A549 (cell line): ENCODE results near the gene C1orf21. TPM values are rescaled to one million over a fixed set of nuclear protein-coding genes. Genes with fewer than 3 reads are reported as not detected.

Experiments
- ATAC-seq, 2 experiments: fragments of 200-7000 bp in 1 of 2; fragments of >200 bp in 1 of 2; cut with Nextera tagmentation in 1 of 2; cut with Tn5 transposase in 1 of 2; 3 replicates each; pipeline versions ENCODE4 v1.8.0 to v1.9.1; 2018 to 2020; ENCODE audit warnings: mild to moderate bottlenecking in 1 of 2, moderate library complexity in 1 of 2
- CTCF ChIA-PET: fragments of 300-600 bp; sonication (Branson Sonifier 250); formaldehyde crosslinking; extraction: SDS; loops from one replicate; lab custom pipeline; 2021; ENCODE audit warnings: antibody characterized with exemption, inconsistent platforms; lab: Yijun Ruan, JAX
- POLR2A ChIA-PET: fragments of 350-600 bp; formaldehyde crosslinking; extraction: SDS; loops from one replicate; lab custom pipeline; 2021; ENCODE audit warnings: antibody characterized with exemption, inconsistent platforms; lab: Yijun Ruan, JAX
- DNase-seq, 2 experiments: peaks; one replicate each; pipeline versions ENCODE4 v3.0.0 to v3.0.0-alpha.2; 2011 to 2016; ENCODE audit warnings: low read depth in 1 of 2, low spot score in 1 of 2
- FAIRE-seq: peaks from 2 replicates; lab custom pipeline; 2011; peaks lifted over from hg19 to GRCh38; lab: Jason Lieb, UNC
- H3K27ac ChIP-seq, 2 experiments: fragments of >200 bp; sonication (Bioruptor Twin); formaldehyde crosslinking; 3 replicates each; pipeline ENCODE4 v1.5.1; 2016 to 2017
- H3K4me1 ChIP-seq: fragments of >200 bp; sonication (Bioruptor Twin); formaldehyde crosslinking; 3 replicates; pipeline ENCODE4 v1.6.1; 2016
- H3K4me2 ChIP-seq: fragments of >200 bp; sonication (Bioruptor Twin); formaldehyde crosslinking; 3 replicates; pipeline ENCODE4 v1.6.1; 2016
- H3K4me3 ChIP-seq: fragments of >200 bp; sonication (Bioruptor Twin); formaldehyde crosslinking; 3 replicates; pipeline ENCODE4 v1.5.1; 2016
- H3K9me3 ChIP-seq: fragments of >200 bp; sonication (Bioruptor Twin); formaldehyde crosslinking; 3 replicates; pipeline ENCODE4 v1.6.1; 2016
- BHLHE40 ChIP-seq: IDR thresholded peaks from 2 replicates; pipeline ENCODE4 v1.6.1; 2012; ENCODE audit warnings: low read depth, low read length, inconsistent platforms
- CHD2 ChIP-seq: fragments of 150-350 bp; IDR thresholded peaks from 2 replicates; pipeline ENCODE4 v1.6.1; 2014; ENCODE audit warnings: low read length; ENCODE audit not compliant: partially characterized antibody
- EHF ChIP-seq: fragments of 250-450 bp; sonication (Bioruptor Pico); IDR thresholded peaks from 2 replicates; pipeline ENCODE4 v1.5.0; 2020; ENCODE audit warnings: mild to moderate bottlenecking
- EP300 ChIP-seq, 2 experiments: fragments of >200 bp; sonication (Bioruptor Twin); formaldehyde crosslinking; IDR thresholded peaks; 2 replicates in 1 of 2; 3 replicates in 1 of 2; pipeline ENCODE4 v1.6.1; 2016 to 2017
- ESRRA ChIP-seq: fragments of 150-350 bp; IDR thresholded peaks from 2 replicates; pipeline ENCODE4 v1.6.1; 2014; ENCODE audit warnings: mild to moderate bottlenecking, low read length, borderline replicate concordance
- HEYL ChIP-seq: fragments of 250-450 bp; sonication (Bioruptor Pico); IDR thresholded peaks from 2 replicates; pipeline ENCODE4 v1.8.0; 2021; ENCODE audit warnings: mild to moderate bottlenecking, moderate library complexity
- JUN ChIP-seq, 2 experiments: fragments of >200 bp; sonication (Bioruptor Twin); formaldehyde crosslinking; IDR thresholded peaks; 2 replicates in 1 of 2; 3 replicates in 1 of 2; pipeline ENCODE4 v1.6.1; 2016 to 2017
- POLR2A ChIP-seq: IDR thresholded peaks from 2 replicates; pipeline ENCODE4 v1.6.1; 2012; ENCODE audit warnings: mild to moderate bottlenecking, low read length
- RARB ChIP-seq: fragments of 250-450 bp; sonication (Bioruptor Pico); IDR thresholded peaks from 2 replicates; pipeline ENCODE4 v1.8.0; 2021; ENCODE audit warnings: mild to moderate bottlenecking, moderate library complexity
- RNF2 ChIP-seq: fragments of 200-600 bp; sonication (generic); IDR thresholded peaks from 2 replicates; pipeline ENCODE4 v1.6.1; 2016; ENCODE audit warnings: low read depth, mild to moderate bottlenecking, antibody characterized with exemption, moderate library complexity, borderline replicate concordance
- SMC3 ChIP-seq: fragments of >200 bp; sonication (Bioruptor Twin); formaldehyde crosslinking; IDR thresholded peaks from 3 replicates; pipeline ENCODE4 v1.6.1; 2018; ENCODE audit warnings: inconsistent platforms
- TFCP2L1 ChIP-seq: fragments of 250-450 bp; sonication (Bioruptor Pico); IDR thresholded peaks from 2 replicates; pipeline ENCODE4 v1.5.0; 2021; ENCODE audit warnings: mild to moderate bottlenecking
- ZC3H11A ChIP-seq: fragments of 450-650 bp; IDR thresholded peaks from 2 replicates; pipeline ENCODE4 v1.6.1; 2014; ENCODE audit warnings: antibody characterized with exemption, mild to moderate bottlenecking
- ZFP36 ChIP-seq: fragments of 450-650 bp; IDR thresholded peaks from 2 replicates; pipeline ENCODE4 v1.6.1; 2014; ENCODE audit warnings: borderline replicate concordance; ENCODE audit not compliant: partially characterized antibody
- WGBS: methylation state at CpG from one replicate; pipeline ENCODE4 v1.1.6; 2017; ENCODE audit errors: missing lambda C conversion rate; 5-methylcytosine and 5-hydroxymethylcytosine counted together
- polyA plus RNA-seq, 4 experiments: library from polyadenylated mRNA; depleted of rRNA in 3 of 4; stranded (reverse); fragments of >200 nt; fragmentation: RNase III in 1 of 4; extraction: RNeasy Plus Mini Kit Qiagen cat#74134 plus additional on column Dnase treatment in 1 of 4; gene quantifications; 2 replicates in 3 of 4; 3 replicates in 1 of 4; pipeline ENCODE4 v1.2.3, GENCODE V29; 2011 to 2017
- TF ChIP-seq, protein P1 (sequence below): fragments of 150-350 bp; IDR thresholded peaks from 2 replicates; pipeline ENCODE4 v1.6.1; 2014; ENCODE audit warnings: low read depth, mild to moderate bottlenecking, low read length
- TF ChIP-seq, protein P2 (sequence below): fragments of >200 bp; sonication (Bioruptor Twin); formaldehyde crosslinking; IDR thresholded peaks from 3 replicates; pipeline ENCODE4 v1.6.1; 2016
- TF ChIP-seq, protein P3 (sequence below): IDR thresholded peaks from 2 replicates; pipeline ENCODE4 v1.6.1; 2012
- TF ChIP-seq, protein P4 (sequence below): IDR thresholded peaks from 2 replicates; pipeline ENCODE4 v1.6.1; 2012

Gene C1orf21
- polyA plus RNA-seq, 2 of the 4 experiments (the other 2 are of a cell fraction), result 11.4 to 11.6 TPM

DNA sequence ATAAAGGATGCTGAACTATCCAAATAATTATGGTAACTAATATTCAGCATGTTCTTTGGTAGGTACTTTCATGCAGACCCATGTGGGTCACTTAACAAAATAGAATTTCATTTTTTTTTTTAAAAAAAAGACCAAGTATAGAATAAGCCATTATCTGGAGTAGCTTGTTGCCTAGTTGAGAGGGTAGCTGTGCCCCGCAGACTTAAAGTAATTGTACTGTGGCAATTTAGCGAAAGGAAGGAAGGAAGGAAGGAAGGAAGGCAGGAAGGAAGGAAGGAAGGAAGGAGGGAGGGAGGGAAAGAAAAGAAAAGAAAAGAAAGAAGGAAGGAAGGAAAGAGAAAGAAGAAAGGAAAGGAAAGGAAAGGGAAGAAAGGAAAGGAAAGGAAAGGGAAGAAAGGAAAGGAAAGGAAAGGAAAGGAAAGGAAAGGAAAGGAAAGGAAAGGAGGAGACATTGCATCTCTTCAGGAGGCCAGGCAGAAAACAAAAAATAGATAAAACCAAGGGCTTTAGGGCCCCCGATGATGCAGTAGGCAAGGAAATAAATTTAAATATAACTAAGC is 35.3 kb upstream of the C1orf21 start (continued):
- TF ChIP-seq CHD2 (no peak), HEYL (CRISPR knock-in tag) (no peak), ZC3H11A (no peak)
- TF ChIP-seq, protein P1, sequence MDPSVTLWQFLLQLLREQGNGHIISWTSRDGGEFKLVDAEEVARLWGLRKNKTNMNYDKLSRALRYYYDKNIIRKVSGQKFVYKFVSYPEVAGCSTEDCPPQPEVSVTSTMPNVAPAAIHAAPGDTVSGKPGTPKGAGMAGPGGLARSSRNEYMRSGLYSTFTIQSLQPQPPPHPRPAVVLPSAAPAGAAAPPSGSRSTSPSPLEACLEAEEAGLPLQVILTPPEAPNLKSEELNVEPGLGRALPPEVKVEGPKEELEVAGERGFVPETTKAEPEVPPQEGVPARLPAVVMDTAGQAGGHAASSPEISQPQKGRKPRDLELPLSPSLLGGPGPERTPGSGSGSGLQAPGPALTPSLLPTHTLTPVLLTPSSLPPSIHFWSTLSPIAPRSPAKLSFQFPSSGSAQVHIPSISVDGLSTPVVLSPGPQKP, result no peak

DNA sequence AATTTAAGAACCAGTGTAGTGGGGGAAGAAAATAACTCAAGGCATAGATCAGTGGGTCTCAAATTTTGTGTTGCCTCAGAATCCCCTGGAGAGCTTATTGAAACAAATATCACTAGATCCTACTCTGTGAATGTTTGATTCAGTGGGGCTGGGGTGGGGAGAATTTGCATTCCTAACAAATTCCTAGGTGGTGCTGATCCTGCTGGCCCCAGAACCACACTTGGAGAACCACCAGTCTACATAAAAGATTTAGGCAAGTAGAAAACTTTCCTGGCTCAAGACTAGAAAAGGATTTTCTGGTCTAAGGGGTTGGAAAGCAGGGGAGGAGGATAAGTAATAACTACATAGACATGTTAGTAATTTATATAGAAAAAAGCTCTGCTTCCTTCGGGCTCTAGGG is 34.1 kb upstream of the C1orf21 start:
- Histone ChIP-seq H3K9me3 (no peaks in the 10 kb centered on the region), H3K4me3 (no peak overlapping the region), H3K4me2 (no peak overlapping the region), H3K4me1 (no peaks in the 10 kb centered on the region), H3K27ac (no peak overlapping the region)
- POLR2A ChIA-PET, result no interaction called here
- 13% methylated on average over 1 of the region's 1 CpG for WGBS
- TF ChIP-seq, protein P2, sequence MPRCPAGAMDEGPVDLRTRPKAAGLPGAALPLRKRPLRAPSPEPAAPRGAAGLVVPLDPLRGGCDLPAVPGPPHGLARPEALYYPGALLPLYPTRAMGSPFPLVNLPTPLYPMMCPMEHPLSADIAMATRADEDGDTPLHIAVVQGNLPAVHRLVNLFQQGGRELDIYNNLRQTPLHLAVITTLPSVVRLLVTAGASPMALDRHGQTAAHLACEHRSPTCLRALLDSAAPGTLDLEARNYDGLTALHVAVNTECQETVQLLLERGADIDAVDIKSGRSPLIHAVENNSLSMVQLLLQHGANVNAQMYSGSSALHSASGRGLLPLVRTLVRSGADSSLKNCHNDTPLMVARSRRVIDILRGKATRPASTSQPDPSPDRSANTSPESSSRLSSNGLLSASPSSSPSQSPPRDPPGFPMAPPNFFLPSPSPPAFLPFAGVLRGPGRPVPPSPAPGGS, result no peak
- no peak for TF ChIP-seq RARB (CRISPR knock-in tag)
- ATAC-seq (no peak), DNase-seq (no peak), FAIRE-seq (no peak)
- CTCF ChIA-PET, result no interaction called here

DNA sequence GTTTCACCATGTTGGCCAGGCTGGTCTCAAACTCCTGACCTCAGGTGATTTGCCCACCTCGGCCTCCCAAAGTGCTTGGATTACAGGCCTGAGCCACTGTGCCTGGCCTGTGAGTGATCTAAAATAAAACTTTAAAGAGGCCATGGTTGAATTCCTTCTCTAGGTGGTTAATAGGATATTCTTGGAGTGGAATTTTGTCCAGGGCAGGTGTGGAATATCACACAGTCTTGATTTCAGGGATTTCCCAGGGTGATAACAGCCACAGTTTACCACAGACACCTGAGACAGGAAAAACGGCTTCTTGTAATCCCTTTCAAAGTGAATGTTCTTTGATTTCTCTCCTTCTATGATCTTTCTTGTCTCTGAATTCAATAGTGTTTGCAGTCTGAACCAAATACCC is 32.1 kb upstream of the C1orf21 start:
- TF ChIP-seq RNF2, result no peak
- TF ChIP-seq BHLHE40, result no peak
- TF ChIP-seq TFCP2L1 (CRISPR knock-in tag), result no peak
- TF ChIP-seq SMC3, result no peak
- TF ChIP-seq EHF (CRISPR knock-in tag), result no peak
- TF ChIP-seq, protein P3, sequence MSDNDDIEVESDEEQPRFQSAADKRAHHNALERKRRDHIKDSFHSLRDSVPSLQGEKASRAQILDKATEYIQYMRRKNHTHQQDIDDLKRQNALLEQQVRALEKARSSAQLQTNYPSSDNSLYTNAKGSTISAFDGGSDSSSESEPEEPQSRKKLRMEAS, result no peak
- TF ChIP-seq ZFP36, result no peak
- TF ChIP-seq ESRRA, result no peak

DNA sequence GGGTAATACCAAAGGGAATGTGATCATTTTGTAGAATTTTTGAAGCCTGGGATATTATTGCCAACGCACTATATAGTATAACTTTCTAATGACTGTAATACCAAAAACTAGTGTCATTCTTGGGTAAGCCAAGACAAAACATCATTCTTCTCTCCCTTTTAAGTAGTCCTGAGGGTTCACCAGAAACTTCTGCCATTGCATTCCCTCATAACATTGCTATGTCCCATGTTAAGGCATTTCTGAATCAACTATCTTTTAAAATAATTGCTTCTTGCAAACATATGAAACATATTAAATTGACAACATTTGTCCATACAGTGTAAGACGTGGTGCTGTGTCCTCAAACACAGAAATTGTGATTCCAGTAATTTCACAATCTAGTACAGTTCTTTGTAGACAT is 29.9 kb upstream of the C1orf21 start:
- H3K4me2 ChIP-seq, result no peak overlapping the region
- DNase-seq (no peak), ATAC-seq (no peak), FAIRE-seq (no peak)
- H3K9me3 ChIP-seq, result no peaks in the 10 kb centered on the region
- no peak overlapping the region for H3K4me3 ChIP-seq
- TF ChIP-seq JUN (IDR thresholded peaks at IDR 0.05) (no peak), EP300 (IDR thresholded peaks at IDR 0.05) (no peak), ESRRA (no peak), BHLHE40 (no peak)
- ChIA-PET POLR2A (no interaction called here), CTCF (no interaction called here)
- no peaks in the 10 kb centered on the region for H3K4me1 ChIP-seq
- 30% methylated on average over 2 of the region's 2 CpGs for WGBS
- H3K27ac ChIP-seq, result no peak overlapping the region

More for the DNA sequence above, 32.1 kb upstream of the C1orf21 start:
- Histone ChIP-seq H3K4me1 (no peaks in the 10 kb centered on the region), H3K27ac (no peak overlapping the region), H3K9me3 (no peaks in the 10 kb centered on the region), H3K4me2 (no peak overlapping the region), H3K4me3 (no peak overlapping the region)
- POLR2A ChIA-PET, result no interaction called here
- no peak for FAIRE-seq
- 46% methylated on average over 2 of the region's 2 CpGs for WGBS
- CTCF ChIA-PET, result no interaction called here
- DNase-seq, result no peak
- no peak for ATAC-seq

DNA sequence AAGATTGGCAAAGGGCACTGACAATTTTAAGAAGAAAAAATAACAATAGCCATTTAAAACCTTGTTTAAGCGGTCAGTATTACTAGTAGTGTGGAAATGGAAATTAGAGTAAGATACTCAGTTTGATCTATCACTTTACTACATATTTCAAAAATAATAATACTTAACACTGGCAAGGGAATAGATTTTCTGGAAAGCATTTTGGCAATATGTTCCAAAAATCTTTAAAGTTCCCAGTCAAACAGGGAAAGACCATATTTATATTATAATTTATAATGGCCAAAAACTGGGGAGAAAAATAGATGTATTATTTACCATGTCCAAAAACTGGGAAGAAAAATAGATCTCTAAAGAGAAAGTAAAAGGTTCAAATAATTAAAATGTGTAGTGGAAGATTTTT is 28.6 kb upstream of the C1orf21 start:
- no peak overlapping the region for H3K4me2 ChIP-seq
- CTCF ChIA-PET, result interaction anchor here (1.6 kb wide), 1 partner anchor 306 kb away, joined by 4 read pairs; no protein-coding TSS in a partner anchor
- ATAC-seq (no peak), FAIRE-seq (no peak), DNase-seq (no peak)
- POLR2A ChIA-PET, result no interaction called here
- no peak overlapping the region for H3K27ac ChIP-seq
- WGBS, result 71% methylated on average over 1 of the region's 1 CpG
- TF ChIP-seq EP300 (IDR thresholded peaks at IDR 0.05) (no peak), POLR2A (no peak)
- TF ChIP-seq, protein P4, sequence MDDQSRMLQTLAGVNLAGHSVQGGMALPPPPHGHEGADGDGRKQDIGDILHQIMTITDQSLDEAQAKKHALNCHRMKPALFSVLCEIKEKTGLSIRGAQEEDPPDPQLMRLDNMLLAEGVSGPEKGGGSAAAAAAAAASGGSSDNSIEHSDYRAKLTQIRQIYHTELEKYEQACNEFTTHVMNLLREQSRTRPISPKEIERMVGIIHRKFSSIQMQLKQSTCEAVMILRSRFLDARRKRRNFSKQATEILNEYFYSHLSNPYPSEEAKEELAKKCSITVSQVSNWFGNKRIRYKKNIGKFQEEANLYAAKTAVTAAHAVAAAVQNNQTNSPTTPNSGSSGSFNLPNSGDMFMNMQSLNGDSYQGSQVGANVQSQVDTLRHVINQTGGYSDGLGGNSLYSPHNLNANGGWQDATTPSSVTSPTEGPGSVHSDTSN, result no peak
- no peaks in the 10 kb centered on the region for H3K9me3 ChIP-seq
- no peak overlapping the region for H3K4me3 ChIP-seq
- no peaks in the 10 kb centered on the region for H3K4me1 ChIP-seq
